ENCODE measurements around the gene CARD9.

Gene CARD9

GRCh38 chr9:136349546-136349945, 23.9 kb downstream of the CARD9 start:
- in situ Hi-C loops (cut with HindIII; ENCODE audit: low pct_ligation_motif_present, low sequenced_read_pairs) = no loop called here
- Histone ChIP-seq H3K27ac (no peak overlapping the region), H3K36me3 (replicated peaks) (no peaks in the 10 kb centered on the region), H3K4me3 (ENCODE audit: low read depth, low read length) (no peak overlapping the region), H3K27me3 (replicated peaks) (no peaks in the 10 kb centered on the region)
- no peak for DNase-seq
- TF ChIP-seq CTCF (IDR thresholded peaks at IDR 0.05; ENCODE audit: low read depth, low read length, missing control alignments) = no peak

- Histone ChIP-seq H3K36me3 (replicated peaks) (no peaks in the 10 kb centered on the region), H3K27ac (no peak overlapping the region), H3K27me3 (replicated peaks) (no peaks in the 10 kb centered on the region), H3K4me3 (ENCODE audit: low read depth, low read length) (no peak overlapping the region)
- no peak for TF ChIP-seq CTCF (IDR thresholded peaks at IDR 0.05; ENCODE audit: low read depth, low read length, missing control alignments)
- in situ Hi-C loops (cut with HindIII; ENCODE audit: low pct_ligation_motif_present, low sequenced_read_pairs) = no loop called here
- no peak for DNase-seq
Measured at GRCh38 chr9:136348691-136349090, 24.8 kb downstream of the CARD9 start.

GRCh38 chr9:136347472-136348256, 25.8 kb downstream of the CARD9 start:
- no peak overlapping the region for H3K27ac ChIP-seq
- in situ Hi-C loops (cut with HindIII; ENCODE audit: low pct_ligation_motif_present, low sequenced_read_pairs) = no loop called here
- H3K27me3 ChIP-seq (replicated peaks) = no peaks in the 10 kb centered on the region
- H3K36me3 ChIP-seq (replicated peaks) = peaks cover 6% of the 10 kb centered on the region
- no peak for DNase-seq
- H3K4me3 ChIP-seq (ENCODE audit: low read depth, low read length) = no peak overlapping the region
- TF ChIP-seq CTCF (IDR thresholded peaks at IDR 0.05; ENCODE audit: low read depth, low read length, missing control alignments) = no peak

GRCh38 chr9:136346927-136347465, 26.5 kb downstream of the CARD9 start:
- H3K4me3 ChIP-seq (ENCODE audit: low read depth, low read length) = no peak overlapping the region
- no peak for TF ChIP-seq CTCF (IDR thresholded peaks at IDR 0.05; ENCODE audit: low read depth, low read length, missing control alignments)
- H3K36me3 ChIP-seq (replicated peaks) = peaks cover 6% of the 10 kb centered on the region
- no peak overlapping the region for H3K27ac ChIP-seq
- H3K27me3 ChIP-seq (replicated peaks) = no peaks in the 10 kb centered on the region
- DNase-seq = no peak
- in situ Hi-C loops (cut with HindIII; ENCODE audit: low pct_ligation_motif_present, low sequenced_read_pairs) = no loop called here

GRCh38 chr9:136346157-136346481, 27.4 kb downstream of the CARD9 start:
- Histone ChIP-seq H3K4me3 (ENCODE audit: low read depth, low read length) (no peak overlapping the region), H3K36me3 (replicated peaks) (peaks cover 13% of the 10 kb centered on the region), H3K27ac (no peak overlapping the region)

More at GRCh38 chr9:136346157-136346481, 27.4 kb downstream of the CARD9 start:
- no peaks in the 10 kb centered on the region for H3K27me3 ChIP-seq (replicated peaks)
- in situ Hi-C loops (cut with HindIII; ENCODE audit: low pct_ligation_motif_present, low sequenced_read_pairs) = no loop called here
- no peak for TF ChIP-seq CTCF (IDR thresholded peaks at IDR 0.05; ENCODE audit: low read depth, low read length, missing control alignments)
- DNase-seq = no peak
